ENCODE measurements around the gene CMPK1. TPM values are rescaled to one million over a fixed set of nuclear protein-coding genes. Genes with fewer than 3 reads are reported as not detected.
A peak's percentile ranks its signal among the peaks of the same experiment; 100 is the strongest.

CMPK1 gene
- total RNA-seq, 1 experiment from 2014 or later, result 36.3 TPM

DNA sequence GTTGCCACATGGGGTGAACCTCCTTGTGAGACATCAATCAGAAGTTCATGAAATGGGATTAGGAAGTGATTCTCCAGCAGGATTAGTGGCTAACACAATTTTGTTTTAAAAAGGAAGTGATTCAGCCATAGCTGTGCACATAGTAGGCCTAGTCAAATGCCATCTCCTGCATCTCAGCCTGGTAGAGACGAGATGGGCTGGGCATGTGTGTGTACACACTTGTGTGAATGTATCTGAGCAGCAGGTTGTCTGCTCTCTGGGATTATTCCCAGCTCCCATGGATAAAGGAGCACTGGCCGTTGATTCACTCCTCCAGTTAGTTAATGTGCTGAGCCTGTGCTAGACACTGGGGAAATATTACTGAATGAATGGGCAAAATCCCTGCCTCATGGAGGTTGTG is 84.5 kb downstream of the CMPK1 start:
- no peak overlapping the region for H3K27ac Mint-ChIP-seq
- H3K27me3 Mint-ChIP-seq (ENCODE audit: low read depth), result peaks cover 91% of the 10 kb centered on the region
- ChIA-PET POLR2A (no interaction called here), CTCF (interaction anchor here (2.0 to 8.7 kb wide), 4 partner anchors 14 to 308 kb away, joined by 6 to 109 read pairs (median 14); partner anchors contain the start of gene FOXD2)
- H3K4me1 Mint-ChIP-seq, result peaks cover 8% of the 10 kb centered on the region
- TF ChIP-seq, protein P1, sequence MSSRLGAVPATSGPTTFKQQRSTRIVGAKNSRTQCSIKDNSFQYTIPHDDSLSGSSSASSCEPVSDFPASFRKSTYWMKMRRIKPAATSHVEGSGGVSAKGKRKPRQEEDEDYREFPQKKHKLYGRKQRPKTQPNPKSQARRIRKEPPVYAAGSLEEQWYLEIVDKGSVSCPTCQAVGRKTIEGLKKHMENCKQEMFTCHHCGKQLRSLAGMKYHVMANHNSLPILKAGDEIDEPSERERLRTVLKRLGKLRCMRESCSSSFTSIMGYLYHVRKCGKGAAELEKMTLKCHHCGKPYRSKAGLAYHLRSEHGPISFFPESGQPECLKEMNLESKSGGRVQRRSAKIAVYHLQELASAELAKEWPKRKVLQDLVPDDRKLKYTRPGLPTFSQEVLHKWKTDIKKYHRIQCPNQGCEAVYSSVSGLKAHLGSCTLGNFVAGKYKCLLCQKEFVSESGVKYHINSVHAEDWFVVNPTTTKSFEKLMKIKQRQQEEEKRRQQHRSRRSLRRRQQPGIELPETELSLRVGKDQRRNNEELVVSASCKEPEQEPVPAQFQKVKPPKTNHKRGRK (CRISPR knock-in tag; IDR thresholded peaks at IDR 0.05; ENCODE audit: borderline replicate concordance), result no peak
- no peak for TF ChIP-seq ESRRA (CRISPR knock-in tag; IDR thresholded peaks at IDR 0.05; ENCODE audit: borderline replicate concordance)
- TF ChIP-seq, protein P2, sequence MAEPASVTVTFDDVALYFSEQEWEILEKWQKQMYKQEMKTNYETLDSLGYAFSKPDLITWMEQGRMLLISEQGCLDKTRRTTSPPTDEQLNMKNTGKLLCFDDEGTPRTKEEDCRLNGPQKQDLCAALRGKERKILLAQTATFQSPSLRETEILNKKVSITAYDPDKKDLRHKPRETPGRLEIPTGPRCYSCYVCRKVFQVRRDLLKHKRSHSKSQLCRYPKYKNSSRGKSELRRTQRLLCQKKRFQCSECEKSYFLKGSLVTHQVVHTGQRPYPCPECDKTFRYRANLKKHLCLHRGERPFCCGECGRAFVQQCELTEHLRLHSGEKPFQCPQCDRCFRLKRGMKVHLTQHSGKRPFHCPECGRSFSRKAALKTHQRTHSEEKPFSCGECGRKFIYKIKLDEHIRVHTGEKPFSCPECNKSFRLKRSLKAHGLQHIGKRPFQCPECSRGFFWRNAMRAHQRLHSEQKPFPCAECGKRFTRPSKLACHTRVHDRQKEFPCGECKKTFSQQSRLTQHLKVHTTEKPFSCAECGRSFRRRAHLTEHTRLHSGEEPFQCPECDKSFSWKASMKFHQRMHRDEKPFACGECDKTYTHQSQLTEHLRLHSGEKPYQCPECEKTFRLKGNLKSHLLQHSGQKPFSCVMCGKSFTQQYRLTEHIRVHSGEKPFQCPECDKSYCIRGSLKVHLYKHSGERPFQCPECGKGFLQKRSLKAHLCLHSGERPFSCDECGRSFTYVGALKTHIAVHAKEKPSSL (CRISPR knock-in tag; conservative IDR thresholded peaks at IDR 0.05), result no peak
- TF ChIP-seq, protein P3, sequence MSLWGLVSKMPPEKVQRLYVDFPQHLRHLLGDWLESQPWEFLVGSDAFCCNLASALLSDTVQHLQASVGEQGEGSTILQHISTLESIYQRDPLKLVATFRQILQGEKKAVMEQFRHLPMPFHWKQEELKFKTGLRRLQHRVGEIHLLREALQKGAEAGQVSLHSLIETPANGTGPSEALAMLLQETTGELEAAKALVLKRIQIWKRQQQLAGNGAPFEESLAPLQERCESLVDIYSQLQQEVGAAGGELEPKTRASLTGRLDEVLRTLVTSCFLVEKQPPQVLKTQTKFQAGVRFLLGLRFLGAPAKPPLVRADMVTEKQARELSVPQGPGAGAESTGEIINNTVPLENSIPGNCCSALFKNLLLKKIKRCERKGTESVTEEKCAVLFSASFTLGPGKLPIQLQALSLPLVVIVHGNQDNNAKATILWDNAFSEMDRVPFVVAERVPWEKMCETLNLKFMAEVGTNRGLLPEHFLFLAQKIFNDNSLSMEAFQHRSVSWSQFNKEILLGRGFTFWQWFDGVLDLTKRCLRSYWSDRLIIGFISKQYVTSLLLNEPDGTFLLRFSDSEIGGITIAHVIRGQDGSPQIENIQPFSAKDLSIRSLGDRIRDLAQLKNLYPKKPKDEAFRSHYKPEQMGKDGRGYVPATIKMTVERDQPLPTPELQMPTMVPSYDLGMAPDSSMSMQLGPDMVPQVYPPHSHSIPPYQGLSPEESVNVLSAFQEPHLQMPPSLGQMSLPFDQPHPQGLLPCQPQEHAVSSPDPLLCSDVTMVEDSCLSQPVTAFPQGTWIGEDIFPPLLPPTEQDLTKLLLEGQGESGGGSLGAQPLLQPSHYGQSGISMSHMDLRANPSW (CRISPR knock-in tag; conservative IDR thresholded peaks at IDR 0.05; ENCODE audit: low read depth), result no peak
- no peak for TF ChIP-seq ZNF396 (CRISPR knock-in tag; IDR thresholded peaks at IDR 0.05; ENCODE audit: borderline replicate concordance)
- TF ChIP-seq, protein P4, sequence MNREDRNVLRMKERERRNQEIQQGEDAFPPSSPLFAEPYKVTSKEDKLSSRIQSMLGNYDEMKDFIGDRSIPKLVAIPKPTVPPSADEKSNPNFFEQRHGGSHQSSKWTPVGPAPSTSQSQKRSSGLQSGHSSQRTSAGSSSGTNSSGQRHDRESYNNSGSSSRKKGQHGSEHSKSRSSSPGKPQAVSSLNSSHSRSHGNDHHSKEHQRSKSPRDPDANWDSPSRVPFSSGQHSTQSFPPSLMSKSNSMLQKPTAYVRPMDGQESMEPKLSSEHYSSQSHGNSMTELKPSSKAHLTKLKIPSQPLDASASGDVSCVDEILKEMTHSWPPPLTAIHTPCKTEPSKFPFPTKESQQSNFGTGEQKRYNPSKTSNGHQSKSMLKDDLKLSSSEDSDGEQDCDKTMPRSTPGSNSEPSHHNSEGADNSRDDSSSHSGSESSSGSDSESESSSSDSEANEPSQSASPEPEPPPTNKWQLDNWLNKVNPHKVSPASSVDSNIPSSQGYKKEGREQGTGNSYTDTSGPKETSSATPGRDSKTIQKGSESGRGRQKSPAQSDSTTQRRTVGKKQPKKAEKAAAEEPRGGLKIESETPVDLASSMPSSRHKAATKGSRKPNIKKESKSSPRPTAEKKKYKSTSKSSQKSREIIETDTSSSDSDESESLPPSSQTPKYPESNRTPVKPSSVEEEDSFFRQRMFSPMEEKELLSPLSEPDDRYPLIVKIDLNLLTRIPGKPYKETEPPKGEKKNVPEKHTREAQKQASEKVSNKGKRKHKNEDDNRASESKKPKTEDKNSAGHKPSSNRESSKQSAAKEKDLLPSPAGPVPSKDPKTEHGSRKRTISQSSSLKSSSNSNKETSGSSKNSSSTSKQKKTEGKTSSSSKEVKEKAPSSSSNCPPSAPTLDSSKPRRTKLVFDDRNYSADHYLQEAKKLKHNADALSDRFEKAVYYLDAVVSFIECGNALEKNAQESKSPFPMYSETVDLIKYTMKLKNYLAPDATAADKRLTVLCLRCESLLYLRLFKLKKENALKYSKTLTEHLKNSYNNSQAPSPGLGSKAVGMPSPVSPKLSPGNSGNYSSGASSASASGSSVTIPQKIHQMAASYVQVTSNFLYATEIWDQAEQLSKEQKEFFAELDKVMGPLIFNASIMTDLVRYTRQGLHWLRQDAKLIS (CRISPR knock-in tag; IDR thresholded peaks at IDR 0.05; ENCODE audit: borderline replicate concordance), result no peak
- TF ChIP-seq JAZF1 (CRISPR knock-in tag; IDR thresholded peaks at IDR 0.05), result no peak
- TF ChIP-seq, protein P5, sequence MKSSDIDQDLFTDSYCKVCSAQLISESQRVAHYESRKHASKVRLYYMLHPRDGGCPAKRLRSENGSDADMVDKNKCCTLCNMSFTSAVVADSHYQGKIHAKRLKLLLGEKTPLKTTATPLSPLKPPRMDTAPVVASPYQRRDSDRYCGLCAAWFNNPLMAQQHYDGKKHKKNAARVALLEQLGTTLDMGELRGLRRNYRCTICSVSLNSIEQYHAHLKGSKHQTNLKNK (CRISPR knock-in tag; IDR thresholded peaks at IDR 0.05), result no peak
- no peak for TF ChIP-seq PRRX2 (CRISPR knock-in tag; IDR thresholded peaks at IDR 0.05)
- no peak for TF ChIP-seq ZNF263 (CRISPR knock-in tag; IDR thresholded peaks at IDR 0.05; ENCODE audit: low read depth)
- ATAC-seq (no peak), DNase-seq (ENCODE audit: low spot score) (no peak)
- no peaks in the 10 kb centered on the region for H3K9me3 Mint-ChIP-seq
- peak overlapping the region; percentile 38; the same call in 1 of the 2 replicates for H3K4me3 Mint-ChIP-seq
- H3K36me3 Mint-ChIP-seq, result no peaks in the 10 kb centered on the region

DNA sequence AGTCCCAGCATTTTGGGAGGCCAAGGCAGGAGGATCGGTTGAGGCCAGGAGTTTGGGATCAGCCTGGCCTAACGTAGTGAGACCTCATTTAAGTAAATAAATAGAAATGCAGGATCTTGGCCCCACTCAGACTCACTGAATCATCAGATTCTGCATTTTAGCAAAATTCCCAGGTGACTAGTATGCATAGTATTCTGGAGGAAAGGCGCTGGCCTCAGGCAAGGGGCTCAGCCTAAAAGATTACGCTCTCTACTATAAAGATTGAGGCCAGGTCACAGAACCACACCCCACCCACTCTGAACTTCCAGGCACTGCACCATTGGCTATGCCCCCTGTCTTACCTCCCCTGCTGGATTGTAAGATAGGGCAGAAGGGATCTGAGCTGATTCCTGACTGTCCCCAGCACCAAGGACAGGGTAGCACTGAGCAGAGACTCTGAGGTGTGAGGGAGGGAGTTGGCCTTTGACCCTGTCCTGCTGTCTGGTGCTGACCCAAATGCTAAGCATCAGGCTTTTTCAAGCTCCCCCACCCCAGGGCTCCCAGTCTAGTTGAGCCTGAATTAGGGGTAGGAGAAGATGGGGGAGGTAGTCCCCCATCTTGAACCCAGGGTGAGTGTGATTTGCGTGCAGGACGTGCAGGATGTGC is 85.2 kb downstream of the CMPK1 start:
- ChIA-PET CTCF (interaction anchor here (0.5 to 8.7 kb wide), 7 partner anchors 14 to 307 kb away, joined by 3 to 109 read pairs (median 6); partner anchors contain the start of gene FOXD2), POLR2A (no interaction called here)
- H3K4me1 Mint-ChIP-seq, result peaks cover 8% of the 10 kb centered on the region
- H3K27ac Mint-ChIP-seq, result no peak overlapping the region
- DNase-seq (ENCODE audit: low spot score) (no peak), ATAC-seq (no peak)
- H3K36me3 Mint-ChIP-seq, result no peaks in the 10 kb centered on the region
- no peak for TF ChIP-seq TP53 (CRISPR knock-in tag; IDR thresholded peaks at IDR 0.05)
- TF ChIP-seq TEAD1 (CRISPR knock-in tag; IDR thresholded peaks at IDR 0.05), result no peak
- TF ChIP-seq, protein P3 (CRISPR knock-in tag; conservative IDR thresholded peaks at IDR 0.05; ENCODE audit: low read depth), result no peak
- no peak for TF ChIP-seq CREM (CRISPR knock-in tag; IDR thresholded peaks at IDR 0.05)
- no peaks in the 10 kb centered on the region for H3K9me3 Mint-ChIP-seq
- H3K27me3 Mint-ChIP-seq (ENCODE audit: low read depth), result peaks cover 89% of the 10 kb centered on the region
- H3K4me3 Mint-ChIP-seq, result no peak overlapping the region

Data from WTC11 (cell line).